HepG2 (cell line): ENCODE results near the gene PGK2. TPM values are rescaled to one million over a fixed set of nuclear protein-coding genes. Genes with fewer than 3 reads are reported as not detected.

ENCODE experiments used
- ARHGAP35 ChIP-seq: sonication (generic); formaldehyde crosslinking; IDR thresholded peaks from 2 replicates; pipeline ENCODE4 v1.9.0; 2022; ENCODE audit warnings: mild to moderate bottlenecking, inconsistent platforms, moderate library complexity, missing genetic modification reagents, borderline replicate concordance
- ATM ChIP-seq: fragments of 450-650 bp; IDR thresholded peaks from 2 replicates; pipeline ENCODE4 v1.7.1; 2017; ENCODE audit warnings: mild to moderate bottlenecking, borderline replicate concordance
- FOSL1 ChIP-seq: sonication (generic); formaldehyde crosslinking; IDR thresholded peaks from 2 replicates; pipeline ENCODE4 v1.9.0; 2021; ENCODE audit warnings: missing genetic modification reagents, borderline replicate concordance
- HMG20B ChIP-seq: conservative IDR thresholded peaks from 2 replicates; pipeline ENCODE4 v1.6.1; 2016; ENCODE audit warnings: missing genetic modification reagents, missing compliant biosample characterization
- HOXA9 ChIP-seq: sonication (generic); formaldehyde crosslinking; IDR thresholded peaks from 2 replicates; pipeline ENCODE4 v1.8.1; 2022; ENCODE audit warnings: missing genetic modification reagents, mild to moderate bottlenecking, moderate library complexity, borderline replicate concordance
- RAD21 ChIP-seq: fragments of 450-650 bp; formaldehyde crosslinking; IDR thresholded peaks from 2 replicates; pipeline ENCODE4 v1.5.0; 2020; ENCODE audit warnings: mild to moderate bottlenecking
- RBAK ChIP-seq: sonication (generic); formaldehyde crosslinking; IDR thresholded peaks from 2 replicates; pipeline ENCODE4 v1.5.1; 2020; ENCODE audit warnings: mild to moderate bottlenecking, missing genetic modification reagents
- STAG1 ChIP-seq: sonication (generic); formaldehyde crosslinking; IDR thresholded peaks from 2 replicates; pipeline ENCODE4 v1.4.0; 2020; ENCODE audit warnings: missing genetic modification reagents
- ZNF260 ChIP-seq: sonication (generic); formaldehyde crosslinking; IDR thresholded peaks from 2 replicates; pipeline ENCODE4 v1.4.0; 2020; ENCODE audit warnings: missing genetic modification reagents, low read depth, mild to moderate bottlenecking, borderline replicate concordance
- ZNF354B ChIP-seq: sonication (generic); formaldehyde crosslinking; IDR thresholded peaks from 2 replicates; pipeline ENCODE4 v1.8.0; 2022; ENCODE audit warnings: mild to moderate bottlenecking, missing genetic modification reagents
- ZNF44 ChIP-seq: sonication (generic); formaldehyde crosslinking; IDR thresholded peaks from 2 replicates; pipeline ENCODE4 v1.5.1; 2020; ENCODE audit warnings: mild to moderate bottlenecking, missing genetic modification reagents
- ZNF709 ChIP-seq: sonication (generic); formaldehyde crosslinking; IDR thresholded peaks from 2 replicates; pipeline ENCODE4 v1.5.0; 2020; ENCODE audit warnings: mild to moderate bottlenecking, missing genetic modification reagents
- ZNF761 ChIP-seq: sonication (generic); formaldehyde crosslinking; conservative IDR thresholded peaks from 2 replicates; pipeline ENCODE4 v1.4.0; 2020; ENCODE audit warnings: mild to moderate bottlenecking, missing genetic modification reagents
- polyA plus RNA-seq, 8 experiments: library from polyadenylated mRNA; depleted of rRNA in 3 of 8; stranded (reverse) in 7 of 8; unstranded in 1 of 8; fragments of >200 nt; fragmentation: Illumina TruSeq in 4 of 8; extraction: Trizol in 4 of 8; gene quantifications; 2 replicates each; pipeline versions ENCODE4 v1.2.1 to v1.2.3, GENCODE V29; 2011 to 2016; ENCODE audit warnings: low read depth in 4 of 8, missing spikeins in 1 of 8, mixed read lengths in 1 of 8; ENCODE audit not compliant: insufficient read depth in 1 of 8
- total RNA-seq, 5 experiments: library from RNA; depleted of rRNA; stranded (reverse); fragments of >200 nt; fragmentation: Illumina TruSeq; extraction: Trizol; gene quantifications; 2 replicates each; pipeline ENCODE4 v1.2.3, GENCODE V29; 2016; ENCODE audit warnings: low read depth in 1 of 5
- TF ChIP-seq, protein P1 (sequence below), 2 experiments: sonication (generic) in 1 of 2; formaldehyde crosslinking in 1 of 2; IDR thresholded peaks; 2 replicates each; pipeline versions ENCODE4 v1.4.0 to v1.6.1; 2016 to 2020; ENCODE audit warnings: borderline replicate concordance in 1 of 2, low read depth in 1 of 2, mild to moderate bottlenecking in 1 of 2, missing genetic modification reagents in 1 of 2
- TF ChIP-seq, protein P2 (sequence below): sonication (generic); formaldehyde crosslinking; IDR thresholded peaks from 2 replicates; pipeline ENCODE4 v1.9.0; 2021; ENCODE audit warnings: mild to moderate bottlenecking, missing genetic modification reagents
- TF ChIP-seq, protein P3 (sequence below): sonication (generic); formaldehyde crosslinking; conservative IDR thresholded peaks from 2 replicates; pipeline ENCODE4 v1.4.0; 2020; ENCODE audit warnings: mild to moderate bottlenecking, missing genetic modification reagents, moderate library complexity

PGK2 gene
- total and polyA plus RNA-seq, 2 of the 13 experiments (the other 11 are each of a cell fraction or from before 2014, with no cell fraction given) = not detected

DNA sequence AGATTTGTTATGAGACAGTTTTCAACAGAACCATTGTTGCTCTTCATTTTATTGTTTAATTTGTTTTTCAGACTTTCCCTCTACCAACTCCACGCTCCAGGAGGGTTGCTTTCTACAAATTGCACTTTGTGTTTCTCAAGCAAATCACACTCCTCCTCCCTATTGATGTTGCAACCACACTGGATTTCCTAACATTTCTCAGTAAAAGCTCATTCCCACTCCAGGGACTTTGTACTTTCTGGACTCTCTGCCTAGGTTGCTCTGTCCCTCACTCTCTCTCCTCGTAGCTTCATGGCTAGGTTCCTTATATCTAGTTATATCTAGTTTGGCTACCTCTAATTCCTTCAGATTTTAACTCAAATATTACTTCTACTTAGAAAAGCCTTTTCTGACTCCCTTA is 20.3 kb downstream of the PGK2 start (continued):
- TF ChIP-seq, protein P1, sequence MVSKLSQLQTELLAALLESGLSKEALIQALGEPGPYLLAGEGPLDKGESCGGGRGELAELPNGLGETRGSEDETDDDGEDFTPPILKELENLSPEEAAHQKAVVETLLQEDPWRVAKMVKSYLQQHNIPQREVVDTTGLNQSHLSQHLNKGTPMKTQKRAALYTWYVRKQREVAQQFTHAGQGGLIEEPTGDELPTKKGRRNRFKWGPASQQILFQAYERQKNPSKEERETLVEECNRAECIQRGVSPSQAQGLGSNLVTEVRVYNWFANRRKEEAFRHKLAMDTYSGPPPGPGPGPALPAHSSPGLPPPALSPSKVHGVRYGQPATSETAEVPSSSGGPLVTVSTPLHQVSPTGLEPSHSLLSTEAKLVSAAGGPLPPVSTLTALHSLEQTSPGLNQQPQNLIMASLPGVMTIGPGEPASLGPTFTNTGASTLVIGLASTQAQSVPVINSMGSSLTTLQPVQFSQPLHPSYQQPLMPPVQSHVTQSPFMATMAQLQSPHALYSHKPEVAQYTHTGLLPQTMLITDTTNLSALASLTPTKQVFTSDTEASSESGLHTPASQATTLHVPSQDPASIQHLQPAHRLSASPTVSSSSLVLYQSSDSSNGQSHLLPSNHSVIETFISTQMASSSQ (IDR thresholded peaks at IDR 0.05; ENCODE audit: low read depth) = no peak
- TF ChIP-seq, protein P1 (CRISPR knock-in tag; IDR thresholded peaks at IDR 0.05; ENCODE audit: borderline replicate concordance) = no peak
- TF ChIP-seq ZNF709 (no peak), STAG1 (CRISPR knock-in tag) (no peak), RAD21 (no peak), ZNF761 (CRISPR knock-in tag) (no peak), HOXA9 (CRISPR knock-in tag) (no peak), ZNF354B (no peak), HMG20B (CRISPR knock-in tag) (peak; percentile 90), ZNF44 (CRISPR knock-in tag) (no peak), ATM (no peak), FOSL1 (no peak), ZNF260 (CRISPR knock-in tag) (no peak), ARHGAP35 (CRISPR knock-in tag) (no peak), RBAK (CRISPR knock-in tag) (no peak)
- TF ChIP-seq, protein P2, sequence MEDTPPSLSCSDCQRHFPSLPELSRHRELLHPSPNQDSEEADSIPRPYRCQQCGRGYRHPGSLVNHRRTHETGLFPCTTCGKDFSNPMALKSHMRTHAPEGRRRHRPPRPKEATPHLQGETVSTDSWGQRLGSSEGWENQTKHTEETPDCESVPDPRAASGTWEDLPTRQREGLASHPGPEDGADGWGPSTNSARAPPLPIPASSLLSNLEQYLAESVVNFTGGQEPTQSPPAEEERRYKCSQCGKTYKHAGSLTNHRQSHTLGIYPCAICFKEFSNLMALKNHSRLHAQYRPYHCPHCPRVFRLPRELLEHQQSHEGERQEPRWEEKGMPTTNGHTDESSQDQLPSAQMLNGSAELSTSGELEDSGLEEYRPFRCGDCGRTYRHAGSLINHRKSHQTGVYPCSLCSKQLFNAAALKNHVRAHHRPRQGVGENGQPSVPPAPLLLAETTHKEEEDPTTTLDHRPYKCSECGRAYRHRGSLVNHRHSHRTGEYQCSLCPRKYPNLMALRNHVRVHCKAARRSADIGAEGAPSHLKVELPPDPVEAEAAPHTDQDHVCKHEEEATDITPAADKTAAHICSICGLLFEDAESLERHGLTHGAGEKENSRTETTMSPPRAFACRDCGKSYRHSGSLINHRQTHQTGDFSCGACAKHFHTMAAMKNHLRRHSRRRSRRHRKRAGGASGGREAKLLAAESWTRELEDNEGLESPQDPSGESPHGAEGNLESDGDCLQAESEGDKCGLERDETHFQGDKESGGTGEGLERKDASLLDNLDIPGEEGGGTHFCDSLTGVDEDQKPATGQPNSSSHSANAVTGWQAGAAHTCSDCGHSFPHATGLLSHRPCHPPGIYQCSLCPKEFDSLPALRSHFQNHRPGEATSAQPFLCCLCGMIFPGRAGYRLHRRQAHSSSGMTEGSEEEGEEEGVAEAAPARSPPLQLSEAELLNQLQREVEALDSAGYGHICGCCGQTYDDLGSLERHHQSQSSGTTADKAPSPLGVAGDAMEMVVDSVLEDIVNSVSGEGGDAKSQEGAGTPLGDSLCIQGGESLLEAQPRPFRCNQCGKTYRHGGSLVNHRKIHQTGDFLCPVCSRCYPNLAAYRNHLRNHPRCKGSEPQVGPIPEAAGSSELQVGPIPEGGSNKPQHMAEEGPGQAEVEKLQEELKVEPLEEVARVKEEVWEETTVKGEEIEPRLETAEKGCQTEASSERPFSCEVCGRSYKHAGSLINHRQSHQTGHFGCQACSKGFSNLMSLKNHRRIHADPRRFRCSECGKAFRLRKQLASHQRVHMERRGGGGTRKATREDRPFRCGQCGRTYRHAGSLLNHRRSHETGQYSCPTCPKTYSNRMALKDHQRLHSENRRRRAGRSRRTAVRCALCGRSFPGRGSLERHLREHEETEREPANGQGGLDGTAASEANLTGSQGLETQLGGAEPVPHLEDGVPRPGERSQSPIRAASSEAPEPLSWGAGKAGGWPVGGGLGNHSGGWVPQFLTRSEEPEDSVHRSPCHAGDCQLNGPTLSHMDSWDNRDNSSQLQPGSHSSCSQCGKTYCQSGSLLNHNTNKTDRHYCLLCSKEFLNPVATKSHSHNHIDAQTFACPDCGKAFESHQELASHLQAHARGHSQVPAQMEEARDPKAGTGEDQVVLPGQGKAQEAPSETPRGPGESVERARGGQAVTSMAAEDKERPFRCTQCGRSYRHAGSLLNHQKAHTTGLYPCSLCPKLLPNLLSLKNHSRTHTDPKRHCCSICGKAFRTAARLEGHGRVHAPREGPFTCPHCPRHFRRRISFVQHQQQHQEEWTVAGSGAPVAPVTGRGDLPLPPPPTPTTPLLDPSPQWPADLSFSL = no peak
- TF ChIP-seq, protein P3, sequence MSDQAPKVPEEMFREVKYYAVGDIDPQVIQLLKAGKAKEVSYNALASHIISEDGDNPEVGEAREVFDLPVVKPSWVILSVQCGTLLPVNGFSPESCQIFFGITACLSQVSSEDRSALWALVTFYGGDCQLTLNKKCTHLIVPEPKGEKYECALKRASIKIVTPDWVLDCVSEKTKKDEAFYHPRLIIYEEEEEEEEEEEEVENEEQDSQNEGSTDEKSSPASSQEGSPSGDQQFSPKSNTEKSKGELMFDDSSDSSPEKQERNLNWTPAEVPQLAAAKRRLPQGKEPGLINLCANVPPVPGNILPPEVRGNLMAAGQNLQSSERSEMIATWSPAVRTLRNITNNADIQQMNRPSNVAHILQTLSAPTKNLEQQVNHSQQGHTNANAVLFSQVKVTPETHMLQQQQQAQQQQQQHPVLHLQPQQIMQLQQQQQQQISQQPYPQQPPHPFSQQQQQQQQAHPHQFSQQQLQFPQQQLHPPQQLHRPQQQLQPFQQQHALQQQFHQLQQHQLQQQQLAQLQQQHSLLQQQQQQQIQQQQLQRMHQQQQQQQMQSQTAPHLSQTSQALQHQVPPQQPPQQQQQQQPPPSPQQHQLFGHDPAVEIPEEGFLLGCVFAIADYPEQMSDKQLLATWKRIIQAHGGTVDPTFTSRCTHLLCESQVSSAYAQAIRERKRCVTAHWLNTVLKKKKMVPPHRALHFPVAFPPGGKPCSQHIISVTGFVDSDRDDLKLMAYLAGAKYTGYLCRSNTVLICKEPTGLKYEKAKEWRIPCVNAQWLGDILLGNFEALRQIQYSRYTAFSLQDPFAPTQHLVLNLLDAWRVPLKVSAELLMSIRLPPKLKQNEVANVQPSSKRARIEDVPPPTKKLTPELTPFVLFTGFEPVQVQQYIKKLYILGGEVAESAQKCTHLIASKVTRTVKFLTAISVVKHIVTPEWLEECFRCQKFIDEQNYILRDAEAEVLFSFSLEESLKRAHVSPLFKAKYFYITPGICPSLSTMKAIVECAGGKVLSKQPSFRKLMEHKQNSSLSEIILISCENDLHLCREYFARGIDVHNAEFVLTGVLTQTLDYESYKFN (CRISPR knock-in tag) = peak; percentile 87
